GM18867 (cell line): ENCODE measurements around the gene AATK.
"Not testable (repeated sequence)": the region's sequence is repeated elsewhere in the genome, so short reads cannot be mapped to it uniquely, and the experiment has no call there.

Source experiments
- ATAC-seq: cut with Tn5 transposase; IDR thresholded peaks from one replicate; pipeline ENCODE4 v1.9.1; 2021; ENCODE audit warnings: mild to moderate bottlenecking, moderate library complexity; ENCODE audit not compliant: unreplicated experiment

The AATK gene

DNA sequence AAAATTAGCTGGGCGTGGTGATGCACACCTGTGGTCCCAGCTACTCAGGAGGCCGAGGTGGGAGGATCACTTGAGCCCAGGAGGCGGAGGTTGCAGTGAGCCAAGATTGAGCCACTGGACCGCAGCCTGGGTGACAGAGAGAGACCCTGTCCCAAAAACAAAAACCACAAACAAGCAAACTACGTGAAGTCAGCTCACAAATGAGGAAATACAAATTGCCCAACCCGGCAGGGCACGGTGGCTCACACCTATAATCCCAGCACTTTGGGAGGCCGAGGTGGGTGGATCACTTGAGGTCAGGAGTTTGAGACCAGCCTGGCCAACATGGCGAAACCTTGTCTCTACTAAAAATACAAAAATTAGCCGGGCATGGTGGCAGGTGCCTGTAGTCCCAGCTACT is 19.8 kb downstream of the AATK start:
- ATAC-seq, result not testable (repeated sequence)

GRCh38 chr17:81144423-81144781 is 21.6 kb downstream of the AATK start:
- ATAC-seq, result no peak

DNA sequence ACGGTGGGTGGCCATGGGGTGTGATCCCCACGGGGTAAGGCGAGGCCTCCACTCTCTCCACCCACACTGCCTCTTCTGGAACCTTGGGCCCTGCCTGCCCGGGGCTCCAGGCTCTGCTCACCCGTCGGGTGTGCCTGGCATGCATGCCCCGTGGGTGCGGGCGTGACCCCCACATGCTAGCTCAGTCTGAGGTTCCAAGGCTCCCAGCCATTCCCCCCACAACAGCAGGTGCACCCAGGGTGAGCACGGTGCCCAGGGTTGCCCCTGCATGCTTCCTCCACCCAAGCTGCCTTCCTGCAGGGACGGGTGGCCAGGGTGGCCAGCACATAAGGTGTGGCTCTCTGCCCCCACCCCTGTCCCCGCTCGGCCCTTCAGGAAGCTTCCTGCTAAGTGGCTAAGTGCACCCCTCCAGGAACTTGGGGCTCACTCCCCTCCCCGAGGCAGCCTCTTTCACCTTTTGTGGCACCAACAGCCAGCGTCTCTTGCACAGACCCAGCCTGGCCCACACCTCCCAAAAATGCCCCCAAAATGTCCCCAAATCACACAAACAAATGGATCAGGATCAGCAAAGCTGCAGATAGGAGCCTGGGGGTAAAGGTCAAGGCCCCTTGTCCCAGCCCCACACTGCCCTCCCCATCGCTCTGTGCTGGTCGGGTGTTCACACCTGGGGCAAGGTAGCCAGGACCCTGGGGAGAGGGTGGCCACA is 22.2 kb downstream of the AATK start:
- ATAC-seq, result no peak

DNA sequence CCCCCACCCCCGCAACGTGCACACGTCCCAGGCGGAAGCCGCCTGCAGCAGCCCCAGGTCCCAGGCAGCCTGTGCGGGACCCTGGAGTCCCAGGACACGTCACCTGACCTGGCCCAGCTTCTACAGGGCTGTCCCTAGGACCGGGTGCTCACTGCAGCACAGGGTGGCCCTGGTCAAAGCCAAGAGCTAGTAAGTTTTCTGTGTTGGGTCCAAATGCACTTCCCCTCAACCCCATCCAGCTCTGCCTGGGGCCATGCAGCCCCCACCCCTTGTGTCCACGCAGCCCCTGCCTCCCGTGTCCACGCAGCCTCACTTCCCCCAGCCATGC is 22.9 kb downstream of the AATK start:
- ATAC-seq, result no peak

DNA sequence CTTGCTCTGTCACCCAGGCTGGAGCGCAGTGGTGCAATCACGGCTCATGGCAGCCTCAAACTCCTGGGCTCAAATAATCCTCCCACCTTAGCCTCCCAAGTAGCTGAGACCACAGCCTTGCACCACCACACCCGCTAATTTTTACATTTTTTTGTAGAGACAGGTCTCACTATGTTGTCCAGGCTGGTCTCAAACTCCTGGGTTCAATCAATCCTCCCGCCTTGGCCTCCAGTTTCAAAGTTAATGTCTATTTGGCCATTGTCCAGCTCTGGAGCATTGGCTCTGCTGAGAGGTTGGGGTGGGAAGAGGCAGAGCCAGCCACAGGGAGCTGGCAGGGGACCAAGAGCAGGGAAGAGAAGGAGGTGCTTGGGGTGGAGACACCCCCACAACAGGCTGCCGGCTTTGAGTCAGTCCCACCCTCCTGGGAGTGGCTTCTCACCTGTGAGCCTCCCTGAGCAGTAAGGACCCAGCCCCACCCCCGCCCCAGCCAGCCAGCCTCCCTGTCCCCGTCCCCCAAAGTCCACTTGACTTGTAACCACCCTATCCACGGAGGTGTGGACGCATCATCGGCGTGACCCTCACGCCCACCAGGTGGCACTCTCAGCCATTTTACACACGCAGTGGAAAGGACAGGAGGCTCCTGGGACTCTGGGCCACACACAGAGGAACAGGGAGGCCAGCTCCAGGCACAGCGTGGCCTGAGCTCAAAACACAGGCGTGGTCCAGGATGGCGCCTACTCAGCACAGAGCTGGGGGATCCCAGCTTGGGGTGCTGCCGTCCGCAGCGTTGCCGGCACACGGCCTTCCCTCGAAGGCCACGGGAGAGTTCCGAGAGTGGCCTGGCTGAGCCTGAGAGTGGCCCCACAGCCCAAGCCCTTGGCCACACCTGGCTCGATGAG is 23.5 kb downstream of the AATK start:
- ATAC-seq, result no peak

GRCh38 chr17:81140695-81141094 is 25.3 kb downstream of the AATK start:
- ATAC-seq, result no peak

GRCh38 chr17:81140018-81140417 is 26.0 kb downstream of the AATK start:
- ATAC-seq, result no peak

- ATAC-seq, result no peak
Observed at GRCh38 chr17:81139428-81139827, 26.6 kb downstream of the AATK start.

DNA sequence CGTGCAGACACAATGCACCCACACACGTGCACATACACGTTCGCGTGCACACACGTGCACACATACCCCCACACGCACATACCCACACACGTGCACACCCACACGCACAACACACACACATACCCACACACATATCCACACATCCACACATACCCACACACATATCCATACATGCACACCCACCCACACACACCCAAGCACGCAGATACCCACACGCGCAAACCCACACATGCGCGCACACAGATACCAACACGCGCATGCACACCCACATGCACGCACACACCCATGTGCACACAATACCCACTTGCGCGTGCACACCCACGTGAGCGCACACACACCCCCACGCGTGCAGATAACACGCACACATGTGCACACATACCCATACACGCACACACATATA is 27.5 kb downstream of the AATK start:
- no peak for ATAC-seq

DNA sequence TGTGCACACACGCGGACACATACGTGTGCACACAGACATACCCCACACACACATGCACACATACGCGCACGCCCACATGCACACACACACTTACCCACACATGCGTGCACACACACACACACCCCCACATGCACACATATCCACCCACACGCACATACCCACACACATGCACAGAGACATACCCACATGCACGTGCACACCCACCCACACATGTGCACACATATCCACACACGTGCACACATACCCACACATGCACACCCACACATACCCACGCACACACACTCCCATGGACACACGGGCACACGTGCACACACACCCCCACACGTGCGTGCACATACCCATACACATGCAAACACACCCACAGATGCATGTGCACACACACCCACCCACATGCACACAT is 27.9 kb downstream of the AATK start:
- ATAC-seq, result no peak

GRCh38 chr17:81137248-81137647 is 28.8 kb downstream of the AATK start:
- ATAC-seq, result no peak

DNA sequence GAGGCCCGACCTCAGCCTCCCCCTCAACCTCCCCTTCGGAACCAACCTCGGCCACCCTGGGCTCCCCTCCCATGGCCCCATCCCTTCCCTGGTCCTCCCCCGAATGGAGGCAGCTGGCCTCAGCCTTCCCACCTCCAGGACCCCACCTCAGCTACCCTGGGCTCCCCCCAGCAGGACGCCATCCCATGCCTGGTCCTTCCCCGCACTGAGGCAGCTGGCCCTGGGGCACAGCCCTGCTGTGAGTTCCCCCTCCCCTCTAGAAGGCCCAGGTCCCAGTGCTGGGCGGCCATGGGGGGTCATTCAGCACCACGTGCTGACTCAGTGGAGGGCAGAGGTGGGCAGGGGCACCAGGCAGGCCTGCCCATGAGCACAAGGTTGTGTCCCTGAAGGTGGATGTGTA is 29.7 kb downstream of the AATK start:
- ATAC-seq, result no peak

DNA sequence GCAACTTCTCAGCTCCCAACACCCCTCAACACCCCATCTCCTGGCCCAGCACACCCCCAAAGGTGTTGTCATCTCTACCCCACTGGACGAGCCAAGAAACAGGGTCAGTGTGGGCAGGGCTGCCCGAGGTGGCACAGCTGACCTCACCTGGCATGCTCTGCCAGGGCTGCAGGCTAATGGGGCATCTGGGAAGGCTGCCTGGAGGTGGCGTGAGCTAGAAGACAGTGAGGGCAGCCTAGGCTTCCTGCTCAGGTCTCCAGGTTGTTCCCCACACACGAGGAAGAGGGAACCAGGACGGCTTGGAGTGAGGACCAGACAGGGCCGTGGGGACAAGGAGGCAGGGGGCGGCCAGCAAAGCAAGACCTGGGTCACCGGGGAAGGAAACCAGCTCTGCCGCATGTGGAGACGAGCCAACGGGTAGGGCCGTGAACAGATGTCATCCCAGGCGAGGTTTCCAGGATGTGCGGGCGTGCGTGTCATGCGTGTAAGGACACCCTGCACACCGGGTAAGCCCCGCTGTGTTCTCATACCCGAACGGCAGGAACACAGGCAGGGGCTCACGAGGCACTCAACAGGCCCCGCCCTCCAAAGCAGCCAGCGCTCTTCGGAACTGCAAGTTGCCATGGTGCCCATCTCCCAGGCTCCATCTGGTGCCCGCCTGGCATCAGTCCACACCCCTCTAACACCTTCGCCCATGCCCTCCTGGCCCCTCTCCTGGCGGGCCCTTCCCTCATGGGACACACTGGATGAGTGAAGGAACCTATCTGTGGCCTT is 30.3 kb downstream of the AATK start:
- ATAC-seq, result no peak

DNA sequence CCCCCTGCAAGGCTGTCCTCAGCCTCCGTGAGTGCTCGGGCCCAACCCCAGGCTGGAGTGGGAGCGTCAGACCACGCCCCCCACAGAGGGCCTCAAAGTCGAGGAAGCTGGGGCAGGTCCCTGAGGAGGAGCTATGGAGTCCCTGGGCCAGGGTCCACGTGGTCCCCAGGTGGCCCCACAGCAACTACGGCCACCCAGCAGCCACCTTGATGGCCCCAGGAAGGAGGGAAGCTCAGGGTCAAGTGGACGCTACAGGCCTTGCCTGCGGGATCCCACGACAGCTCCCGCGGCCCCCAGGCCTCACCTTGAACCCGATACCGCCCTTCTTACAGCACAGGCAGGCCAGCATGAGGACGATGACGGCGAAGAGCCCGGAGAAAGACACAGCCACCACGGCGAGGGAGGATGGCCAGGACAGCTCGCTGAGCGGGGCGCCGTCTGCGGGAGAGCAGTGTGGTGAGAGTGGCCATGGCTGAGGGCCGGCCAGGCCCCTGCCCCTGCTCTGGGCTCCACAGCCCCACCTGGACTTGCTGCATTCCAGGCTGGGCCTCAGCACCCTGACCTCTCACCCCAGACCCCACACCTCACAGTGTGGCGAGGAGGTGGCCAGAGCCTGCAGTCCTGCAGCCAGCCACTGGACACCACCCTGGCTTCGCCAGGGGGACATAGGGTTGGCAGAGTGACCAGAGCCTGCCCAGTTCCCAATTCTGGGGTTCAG is 31.8 kb downstream of the AATK start:
- ATAC-seq, result no peak

DNA sequence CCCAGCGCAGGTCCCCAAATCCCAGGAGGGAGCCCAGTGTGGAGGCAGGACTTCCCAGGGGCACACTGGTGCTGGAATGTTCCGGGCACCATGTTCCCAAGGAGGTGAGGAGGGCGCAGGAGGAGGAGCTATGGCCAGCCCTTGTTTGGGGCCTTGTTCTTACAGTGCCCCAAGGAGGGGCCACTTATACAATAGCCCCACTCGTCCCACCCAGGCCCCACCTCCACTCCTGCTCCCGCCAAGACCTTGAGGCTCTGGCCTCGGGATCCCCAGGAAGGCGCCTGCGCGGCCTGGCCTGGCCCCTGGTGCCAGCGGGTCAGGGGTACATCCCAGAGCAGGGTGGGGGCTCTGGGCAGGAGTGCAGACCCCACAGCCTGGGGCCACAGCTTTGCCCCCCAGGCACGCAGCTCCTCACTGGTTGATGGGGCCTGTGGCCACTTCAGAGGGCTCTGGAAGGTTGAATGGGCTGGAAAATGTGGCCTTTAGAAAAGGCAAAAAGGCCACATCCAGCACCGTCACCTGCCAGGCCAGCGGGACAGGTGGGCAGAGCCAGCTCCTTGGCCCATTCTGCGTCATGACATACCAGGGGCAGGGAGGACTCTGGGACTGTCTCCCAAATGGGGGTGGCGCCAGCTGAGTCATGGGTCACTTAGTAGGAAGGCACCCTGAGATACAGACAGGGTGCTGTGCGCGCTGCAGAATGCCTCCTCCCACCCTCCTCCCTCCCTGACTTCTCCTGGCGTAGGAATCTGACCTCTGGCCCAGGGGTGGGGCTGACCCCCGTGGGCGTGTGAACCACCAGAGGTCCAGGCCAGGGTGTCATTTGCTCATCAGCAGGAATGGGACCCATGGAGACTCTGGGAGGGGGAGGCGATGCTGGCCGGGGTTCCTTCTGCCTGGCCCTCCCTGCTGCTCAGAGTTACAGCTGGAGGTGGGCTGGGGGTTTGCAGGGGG is 33.0 kb downstream of the AATK start:
- no peak for ATAC-seq

DNA sequence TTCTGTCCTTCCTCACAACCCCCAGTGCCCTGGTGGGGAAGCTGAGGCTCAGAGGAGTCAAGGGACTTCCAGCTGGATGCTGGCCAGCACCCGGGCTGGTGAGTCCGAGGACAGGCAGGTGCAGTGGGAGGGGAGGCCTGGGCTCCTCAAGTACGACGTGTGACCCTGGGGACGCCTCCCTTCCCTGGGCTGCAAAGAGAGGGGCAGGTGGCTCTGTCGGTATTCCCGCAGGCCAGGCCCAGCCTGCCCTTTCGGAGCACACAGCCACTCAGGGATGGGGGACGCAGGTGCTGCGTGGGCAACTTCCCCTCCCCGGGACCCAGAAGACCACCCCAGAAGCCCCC is 33.9 kb downstream of the AATK start:
- ATAC-seq, result no peak

- ATAC-seq, result no peak
Observed at GRCh38 chr17:81131486-81132196, 34.4 kb downstream of the AATK start.

- no peak for ATAC-seq
Observed at GRCh38 chr17:81130385-81131361, 35.3 kb downstream of the AATK start.
